HG02678 (cell line): Measurements from ENCODE around the gene UBR3.

Source experiments
- ATAC-seq: cut with Tn5 transposase; IDR thresholded peaks from one replicate; pipeline ENCODE4 v1.9.1; 2021; ENCODE audit warnings: mild to moderate bottlenecking, moderate library complexity; ENCODE audit not compliant: unreplicated experiment

The UBR3 gene

GRCh38 chr2:169999054-169999453 lies 171.8 kb downstream of the UBR3 start:
- no peak for ATAC-seq

GRCh38 chr2:170002096-170002495 lies 174.8 kb downstream of the UBR3 start:
- no peak for ATAC-seq

GRCh38 chr2:170005702-170006101 lies 178.4 kb downstream of the UBR3 start:
- ATAC-seq = no peak

GRCh38 chr2:170006587-170007325 lies 179.5 kb downstream of the UBR3 start:
- ATAC-seq = no peak

- no peak for ATAC-seq
These were observed 182.0 kb downstream of the UBR3 start for GRCh38 chr2:170009209-170009608.

GRCh38 chr2:170012773-170013172 lies 185.5 kb downstream of the UBR3 start:
- ATAC-seq = no peak

GRCh38 chr2:170013802-170014551 lies 186.7 kb downstream of the UBR3 start:
- no peak for ATAC-seq

GRCh38 chr2:170014769-170015168 lies 187.5 kb downstream of the UBR3 start:
- ATAC-seq = no peak

GRCh38 chr2:170017860-170018532 lies 190.7 kb downstream of the UBR3 start:
- no peak for ATAC-seq

- no peak for ATAC-seq
These were observed 192.0 kb downstream of the UBR3 start for GRCh38 chr2:170019060-170019805.

GRCh38 chr2:170020777-170021176 lies 193.5 kb downstream of the UBR3 start:
- no peak for ATAC-seq

- ATAC-seq = no peak
These were observed 195.4 kb downstream of the UBR3 start for GRCh38 chr2:170022692-170023091.

GRCh38 chr2:170024721-170025120 lies 197.5 kb downstream of the UBR3 start:
- ATAC-seq = peak; percentile 61

- no peak for ATAC-seq
These were observed 198.0 kb downstream of the UBR3 start for GRCh38 chr2:170025223-170025622.

- ATAC-seq = no peak
These were observed 199.1 kb downstream of the UBR3 start for GRCh38 chr2:170026361-170026760.

- no peak for ATAC-seq
These were observed 202.3 kb downstream of the UBR3 start for GRCh38 chr2:170029551-170029950.

- ATAC-seq = no peak
These were observed 202.8 kb downstream of the UBR3 start for GRCh38 chr2:170030040-170030439.

GRCh38 chr2:170031288-170031687 lies 204.0 kb downstream of the UBR3 start:
- ATAC-seq = no peak

- no peak for ATAC-seq
These were observed 207.3 kb downstream of the UBR3 start for GRCh38 chr2:170034596-170034995.

- no peak for ATAC-seq
These were observed 211.5 kb downstream of the UBR3 start for GRCh38 chr2:170038734-170039133.
